Common myeloid progenitor, CD34-positive (primary cell): ENCODE data around the gene ATP6V0B.

ENCODE experiments used
- CTCF ChIA-PET: fragments of 350-600 bp; sonication (Branson Sonifier 250); formaldehyde crosslinking; loops from one replicate; lab custom pipeline; 2021; ENCODE audit warnings: antibody characterized with exemption; lab: Charles Lee
- POLR2A ChIA-PET: fragments of 350-600 bp; sonication (Branson Sonifier 250); formaldehyde crosslinking; loops from one replicate; lab custom pipeline; 2021; ENCODE audit warnings: antibody characterized with exemption; lab: Charles Lee
- DNase-seq, 3 donors: peaks; one replicate each; pipeline versions ENCODE4 v3.0.0 to v3.0.0-alpha.2; 2013
- H3K27ac ChIP-seq, 2 experiments: 1 replicate in 1 of 2; 2 replicates in 1 of 2; pipeline ENCODE4 v1.7.0; 2013; ENCODE audit warnings: inconsistent platforms in 2 of 2, low read length in 2 of 2, mild to moderate bottlenecking in 2 of 2, low read depth in 1 of 2, moderate library complexity in 1 of 2; ENCODE audit not compliant: severe bottlenecking in 2 of 2, insufficient read depth in 1 of 2, poor library complexity in 1 of 2
- H3K27me3 ChIP-seq, 5 experiments: replicated peaks in 2 of 5; 1 replicate in 3 of 5; 2 replicates in 2 of 5; pipeline versions ENCODE4 v1.6.1 to v1.7.0; 2013; ENCODE audit warnings: low read length in 4 of 5, mild to moderate bottlenecking in 2 of 5, moderate library complexity in 2 of 5, inconsistent platforms in 1 of 5; ENCODE audit not compliant: insufficient read depth in 5 of 5, control insufficient read depth in 4 of 5
- H3K36me3 ChIP-seq, 4 experiments: 1 replicate in 2 of 4; 2 replicates in 2 of 4; pipeline versions ENCODE4 v1.6.1 to v1.7.0; 2013; ENCODE audit warnings: low read length in 3 of 4, control low read depth in 1 of 4, mild to moderate bottlenecking in 1 of 4; ENCODE audit not compliant: control insufficient read depth in 4 of 4, insufficient read depth in 4 of 4
- H3K4me1 ChIP-seq, 4 experiments: 1 replicate in 3 of 4; 2 replicates in 1 of 4; pipeline versions ENCODE4 v1.6.1 to v1.7.1; 2013; ENCODE audit warnings: low read length in 3 of 4, mild to moderate bottlenecking in 3 of 4, control low read depth in 1 of 4, inconsistent platforms in 1 of 4, moderate library complexity in 1 of 4; ENCODE audit not compliant: control insufficient read depth in 4 of 4, insufficient read depth in 4 of 4; ENCODE audit errors: control extremely low read depth in 1 of 4
- H3K4me3 ChIP-seq, 7 experiments: 1 replicate in 4 of 7; 2 replicates in 3 of 7; pipeline versions ENCODE4 v1.5.1 to v1.7.0; 2013; ENCODE audit warnings: mild to moderate bottlenecking in 7 of 7, low read length in 6 of 7, moderate library complexity in 6 of 7, inconsistent platforms in 2 of 7, low read depth in 2 of 7, control low read depth in 1 of 7; ENCODE audit not compliant: insufficient read depth in 4 of 7, control insufficient read depth in 1 of 7; ENCODE audit errors: extremely low read depth in 1 of 7
- H3K9me3 ChIP-seq, 5 experiments: 1 replicate in 4 of 5; 2 replicates in 1 of 5; pipeline versions ENCODE4 v1.6.1 to v1.7.1; 2013; ENCODE audit warnings: low read length in 4 of 5, mild to moderate bottlenecking in 2 of 5, inconsistent platforms in 1 of 5, low read depth in 1 of 5, moderate library complexity in 1 of 5; ENCODE audit not compliant: control insufficient read depth in 4 of 5, insufficient read depth in 2 of 5; ENCODE audit errors: control extremely low read depth in 1 of 5
- WGBS: methylation state at CpG from one replicate; pipeline ENCODE4 v1.1.5; 2013; ENCODE audit not compliant: insufficient coverage; 5-methylcytosine and 5-hydroxymethylcytosine counted together

Gene ATP6V0B

GRCh38 chr1:43932786-43933385, 41.9 kb upstream of the ATP6V0B start:
- POLR2A ChIA-PET: interaction anchor here (0.6 to 1.0 kb wide), 2 partner anchors 76 to 170 kb away, joined by 3 to 4 read pairs; no protein-coding TSS in a partner anchor
- peak in 1 of 3 donors; percentile 12 for DNase-seq
- Histone ChIP-seq H3K27ac (no peak overlapping the region), H3K36me3 (peaks cover 0 to 9% (median 4%) of the 10 kb centered on the region in 4 experiments), H3K27me3 (peaks cover 0 to 26% (median 3%) of the 10 kb centered on the region in 5 experiments), H3K4me1 (peaks cover 0 to 37% (median 25%) of the 10 kb centered on the region in 4 experiments), H3K4me3 (peak overlapping the region in 4 of 7 experiments; percentile 11 to 69 (median 62)), H3K9me3 (no peaks in the 10 kb centered on the region)
- WGBS: 31% methylated on average over 8 of the region's 8 CpGs
- CTCF ChIA-PET: interaction anchor here (1.1 to 8.3 kb wide), 8 partner anchors 9 to 405 kb away, joined by 3 to 247 read pairs (median 14); partner anchors contain the start of gene IPO13

DNA sequence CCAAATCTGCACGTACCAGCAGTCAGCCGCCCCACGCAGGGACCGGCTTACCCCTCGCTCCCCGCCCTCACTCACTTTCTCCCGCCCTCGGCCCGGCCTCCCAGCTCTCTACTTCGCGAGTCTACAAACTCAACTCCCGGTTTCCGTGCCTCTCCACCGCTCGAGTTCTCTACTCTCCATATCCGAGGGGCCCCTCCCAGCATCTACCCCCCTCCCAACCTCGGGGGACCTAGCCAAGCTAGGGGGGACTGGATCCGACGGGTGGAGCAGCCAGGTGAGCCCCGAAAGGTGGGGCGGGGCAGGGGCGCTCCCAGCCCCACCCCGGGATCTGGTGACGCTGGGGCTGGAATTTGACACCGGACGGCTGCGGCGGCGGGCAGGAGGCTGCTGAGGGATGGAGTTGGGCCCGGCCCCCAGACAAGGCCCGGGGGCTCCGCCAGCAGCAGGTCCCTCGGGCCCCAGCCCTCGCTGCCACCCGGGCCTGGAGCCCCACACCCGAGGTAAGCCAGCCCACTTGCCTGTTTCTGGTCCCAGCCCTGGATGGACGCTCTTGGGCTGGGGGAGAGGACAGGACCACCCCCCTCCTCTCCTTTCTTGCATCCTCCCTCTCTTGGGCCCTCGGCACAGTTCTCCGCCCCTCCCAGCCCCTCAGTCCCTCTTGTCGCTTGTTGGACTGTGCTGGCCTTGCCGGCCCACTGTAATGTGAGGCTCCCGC, 41.2 kb upstream of the ATP6V0B start, which contains the start of gene ARTN:
Gene ARTN (plus strand): TSS at position 416 of the 715 bp plus-strand sequence. CDS start 1,856 bp downstream, outside the sequence.
- Histone ChIP-seq H3K27ac (no peak within 1 kb of the TSS), H3K27me3 (peaks cover 0 to 26% (median 3%) of the 10 kb centered on the region in 5 experiments), H3K9me3 (no peaks in the 10 kb centered on the region), H3K4me1 (peaks cover 0 to 37% (median 25%) of the 10 kb centered on the region in 4 experiments), H3K4me3 (peak within 1 kb of the TSS in 4 of 7 experiments; percentile 11 to 69 (median 62)), H3K36me3 (peaks cover 0 to 9% (median 4%) of the 10 kb centered on the region in 4 experiments)
- POLR2A ChIA-PET: interaction anchor here (0.6 to 1.0 kb wide), 2 partner anchors 77 to 170 kb away, joined by 3 to 4 read pairs; no protein-coding TSS in a partner anchor
- CTCF ChIA-PET: interaction anchor here (0.7 to 8.3 kb wide), 24 partner anchors 10 to 406 kb away, joined by 3 to 247 read pairs (median 7); partner anchors contain the start of genes ATP6V0B, IPO13 and PTPRF
- peak in 2 of 3 donors; percentile 22 to 28 for DNase-seq
- 3% methylated on average over 30 of the region's 42 CpGs for WGBS

- H3K4me3 ChIP-seq: peak overlapping the region in 3 of 7 experiments; percentile 62 to 69 (median 63)
- peaks cover 0 to 9% (median 4%) of the 10 kb centered on the region in 4 experiments for H3K36me3 ChIP-seq
- peaks cover 0 to 37% (median 25%) of the 10 kb centered on the region in 4 experiments for H3K4me1 ChIP-seq
- 23% methylated on average over 12 of the region's 13 CpGs for WGBS
- H3K27ac ChIP-seq: no peak overlapping the region
- peaks cover 0 to 26% (median 3%) of the 10 kb centered on the region in 5 experiments for H3K27me3 ChIP-seq
- CTCF ChIA-PET: interaction anchor here (0.6 to 8.3 kb wide), 53 partner anchors 8 to 407 kb away, joined by 3 to 247 read pairs (median 5); partner anchors contain the start of genes ATP6V0B, IPO13, KDM4A and PTPRF
- peak; percentile 42 to 68 (median 63) for DNase-seq
- POLR2A ChIA-PET: interaction anchor here (1.2 to 1.4 kb wide), 2 partner anchors 13 to 171 kb away, joined by 5 read pairs; partner anchors contain the start of gene IPO13
- no peaks in the 10 kb centered on the region for H3K9me3 ChIP-seq
Measured at GRCh38 chr1:43934101-43934985, 40.4 kb upstream of the ATP6V0B start.

DNA sequence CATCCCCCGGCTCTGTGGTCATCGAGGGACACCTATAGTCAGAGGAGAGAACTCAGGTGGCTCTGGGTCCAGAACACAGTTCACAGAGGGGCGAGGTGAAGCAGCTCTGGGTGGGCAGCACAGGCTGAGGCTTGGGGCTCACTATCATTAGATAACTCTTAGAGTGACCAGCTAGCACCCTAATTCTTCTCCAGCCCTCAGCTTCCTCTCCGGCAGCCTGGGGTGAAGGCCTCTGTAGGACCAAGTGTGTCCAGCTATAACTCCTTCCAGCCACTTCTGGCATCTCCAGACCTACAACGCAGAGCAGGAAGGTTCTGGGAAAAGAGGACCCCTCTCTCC, 39.8 kb upstream of the ATP6V0B start:
- Histone ChIP-seq H3K4me1 (peaks cover 0 to 37% (median 25%) of the 10 kb centered on the region in 4 experiments), H3K4me3 (no peak overlapping the region), H3K36me3 (peaks cover 0 to 4% (median 2%) of the 10 kb centered on the region in 4 experiments), H3K27ac (no peak overlapping the region), H3K9me3 (no peaks in the 10 kb centered on the region), H3K27me3 (peaks cover 0 to 26% (median 3%) of the 10 kb centered on the region in 5 experiments)
- ChIA-PET CTCF (interaction anchor here (0.6 to 8.3 kb wide), 52 partner anchors 9 to 407 kb away, joined by 3 to 247 read pairs (median 5); partner anchors contain the start of genes IPO13, KDM4A, PTPRF and ST3GAL3), POLR2A (interaction anchor here (1.2 to 1.4 kb wide), 2 partner anchors 12 to 172 kb away, joined by 5 read pairs; partner anchors contain the start of gene IPO13)
- 58% methylated on average over 2 of the region's 5 CpGs for WGBS
- no peak for DNase-seq

DNA sequence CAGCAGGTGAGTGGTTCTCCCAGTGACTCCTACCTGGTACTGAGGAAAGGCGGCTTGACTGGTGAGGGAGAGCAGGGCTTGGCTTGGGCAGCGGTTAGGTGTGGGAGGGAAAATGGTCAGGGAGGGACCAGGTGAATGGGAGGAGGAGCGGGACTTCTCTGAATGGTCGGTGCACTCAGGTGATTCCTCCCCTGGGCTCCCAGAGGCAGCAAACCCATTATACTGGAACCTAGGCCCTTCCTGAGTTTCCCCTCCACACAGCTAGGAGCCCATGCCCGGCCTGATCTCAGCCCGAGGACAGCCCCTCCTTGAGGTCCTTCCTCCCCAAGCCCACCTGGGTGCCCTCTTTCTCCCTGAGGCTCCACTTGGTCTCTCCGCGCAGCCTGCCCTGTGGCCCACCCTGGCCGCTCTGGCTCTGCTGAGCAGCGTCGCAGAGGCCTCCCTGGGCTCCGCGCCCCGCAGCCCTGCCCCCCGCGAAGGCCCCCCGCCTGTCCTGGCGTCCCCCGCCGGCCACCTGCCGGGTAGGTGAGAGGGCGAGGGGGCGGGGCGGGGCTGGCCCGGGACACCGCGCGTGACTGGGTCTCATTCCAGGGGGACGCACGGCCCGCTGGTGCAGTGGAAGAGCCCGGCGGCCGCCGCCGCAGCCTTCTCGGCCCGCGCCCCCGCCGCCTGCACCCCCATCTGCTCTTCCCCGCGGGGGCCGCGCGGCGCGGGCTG, 38.9 kb upstream of the ATP6V0B start:
- Histone ChIP-seq H3K36me3 (no peaks in the 10 kb centered on the region), H3K9me3 (no peaks in the 10 kb centered on the region), H3K4me1 (peaks cover 0 to 37% (median 25%) of the 10 kb centered on the region in 4 experiments), H3K27me3 (peaks cover 0 to 26% (median 3%) of the 10 kb centered on the region in 5 experiments), H3K27ac (no peak overlapping the region), H3K4me3 (peak overlapping the region; percentile 13 to 79 (median 41))
- POLR2A ChIA-PET: interaction anchor here (1.2 kb wide), 1 partner anchor 172 kb away, joined by 5 read pairs; no protein-coding TSS in a partner anchor
- DNase-seq: no peak
- WGBS: 7% methylated on average over 23 of the region's 48 CpGs
- CTCF ChIA-PET: interaction anchor here (0.8 to 8.3 kb wide), 25 partner anchors 11 to 406 kb away, joined by 3 to 247 read pairs (median 7); partner anchors contain the start of genes IPO13, PTPRF and ST3GAL3
